Testis (tissue), 3 donors: ENCODE measurements around the gene ALK. TPM values are rescaled to one million over a fixed set of nuclear protein-coding genes. Genes with fewer than 3 reads are reported as not detected.
"Not testable (repeated sequence)": the region's sequence is repeated elsewhere in the genome, so short reads cannot be mapped to it uniquely, and the experiment has no call there.

Experiments
- DNase-seq: peaks from one replicate; pipeline ENCODE4 v3.0.0-alpha.2; 2019
- H3K27ac ChIP-seq, 2 donors: fragments of 200-600 bp; sonication (generic); one replicate each; pipeline ENCODE4 v1.5.1; 2019
- H3K27me3 ChIP-seq: fragments of 200-600 bp; sonication (generic); one replicate; pipeline ENCODE4 v1.5.1; 2019
- H3K36me3 ChIP-seq: fragments of 200-600 bp; sonication (generic); one replicate; pipeline ENCODE4 v1.5.1; 2017; ENCODE audit warnings: low read depth; ENCODE audit errors: missing control alignments
- H3K4me1 ChIP-seq: fragments of 200-600 bp; sonication (generic); one replicate; pipeline ENCODE4 v1.5.1; 2019
- H3K4me3 ChIP-seq, 2 donors: fragments of 200-600 bp; sonication (generic); one replicate each; pipeline ENCODE4 v1.5.1; 2017 to 2019
- H3K9me3 ChIP-seq: fragments of 200-600 bp; sonication (generic); one replicate; pipeline ENCODE4 v1.5.1; 2017
- CTCF ChIP-seq, 3 experiments: fragments of 450-650 bp in 2 of 3; fragments of 200-600 bp in 1 of 3; sonication (generic) in 1 of 3; IDR thresholded peaks; one replicate each; pipeline ENCODE4 v1.5.1; 2016 to 2019; ENCODE audit warnings: antibody characterized with exemption in 3 of 3, mild to moderate bottlenecking in 2 of 3, moderate library complexity in 1 of 3
- POLR2A ChIP-seq: fragments of 450-650 bp; IDR thresholded peaks from one replicate; pipeline ENCODE4 v1.6.1; 2017; ENCODE audit warnings: antibody characterized with exemption, mild to moderate bottlenecking, moderate library complexity
- WGBS, 2 donors: methylation state at CpG; one replicate each; pipeline ENCODE4 v1.1.5; 2018; 5-methylcytosine and 5-hydroxymethylcytosine counted together
- intact Hi-C: fragments of 100-400 bp; cut with DNase I; formaldehyde crosslinking; loops from one replicate; pipeline ENCODE4 v1.15.1; 2023; ENCODE audit warnings: low total_unique reads
- polyA plus RNA-seq: library from polyadenylated mRNA; stranded (reverse); fragments of 350-450 nt; fragmentation: Illumina TruSeq; extraction: RNeasy Lipid Tissue Mini Kit (QIAGEN cat#74804); gene quantifications from one replicate; pipeline ENCODE4 v1.2.3, GENCODE V29; 2014; ENCODE audit warnings: low read depth, low replicate concordance; ENCODE audit not compliant: insufficient read depth
- total RNA-seq, 2 donors: library from RNA; depleted of rRNA; stranded (reverse); fragments of >200 nt; gene quantifications; one replicate each; pipeline ENCODE4 v1.2.3, GENCODE V29; 2016

ALK gene
- total and polyA plus RNA-seq, 3 donors from 2014 or later, result 2.1 to 3.8 (median 3.8) TPM

GRCh38 chr2:29753671-29754444, 167.5 kb downstream of the ALK start:
- H3K4me3 ChIP-seq, result no peak overlapping the region
- TF ChIP-seq CTCF (IDR thresholded peaks at IDR 0.05) (no peak), POLR2A (no peak)
- no peaks in the 10 kb centered on the region for H3K9me3 ChIP-seq
- H3K27me3 ChIP-seq, result no peaks in the 10 kb centered on the region
- no peaks in the 10 kb centered on the region for H3K4me1 ChIP-seq
- 42 to 58% methylated on average over 7 to 8 of the region's 8 CpGs for WGBS, 2 donors
- intact Hi-C loops, result no loop called here
- no peak for DNase-seq
- no peaks in the 10 kb centered on the region for H3K36me3 ChIP-seq
- no peak overlapping the region for H3K27ac ChIP-seq

- H3K27ac ChIP-seq, result no peak overlapping the region
- H3K36me3 ChIP-seq, result no peaks in the 10 kb centered on the region
- no peak for DNase-seq
- H3K27me3 ChIP-seq, result no peaks in the 10 kb centered on the region
- H3K9me3 ChIP-seq, result no peaks in the 10 kb centered on the region
- no peaks in the 10 kb centered on the region for H3K4me1 ChIP-seq
- WGBS, 2 donors, result 91 to 94% methylated on average over 6 of the region's 6 CpGs
- TF ChIP-seq POLR2A (no peak), CTCF (IDR thresholded peaks at IDR 0.05) (no peak)
- no peak overlapping the region for H3K4me3 ChIP-seq
- intact Hi-C loops, result no loop called here
Measured at GRCh38 chr2:29751390-29751789, 170.0 kb downstream of the ALK start.

- H3K36me3 ChIP-seq, intact Hi-C loops, DNase-seq, H3K4me3 ChIP-seq, H3K4me1 ChIP-seq, H3K27me3 ChIP-seq, H3K27ac ChIP-seq, H3K9me3 ChIP-seq: not testable (repeated sequence)
- 87 to 96% methylated on average over 3 of the region's 3 CpGs for WGBS, 2 donors
Measured at GRCh38 chr2:29750463-29750862, 170.9 kb downstream of the ALK start.

- H3K27ac ChIP-seq, result no peak overlapping the region
- DNase-seq, result no peak
- no peaks in the 10 kb centered on the region for H3K9me3 ChIP-seq
- H3K27me3 ChIP-seq, result no peaks in the 10 kb centered on the region
- no peak for TF ChIP-seq POLR2A
- no peak for TF ChIP-seq CTCF (IDR thresholded peaks at IDR 0.05)
- WGBS, 2 donors, result 87 to 90% methylated on average over 5 of the region's 5 CpGs
- H3K4me3 ChIP-seq, result no peak overlapping the region
- H3K36me3 ChIP-seq, result no peaks in the 10 kb centered on the region
- no peaks in the 10 kb centered on the region for H3K4me1 ChIP-seq
- intact Hi-C loops, result no loop called here
Measured at GRCh38 chr2:29749843-29750242, 171.5 kb downstream of the ALK start.

GRCh38 chr2:29749041-29749440, 172.3 kb downstream of the ALK start:
- no peak for DNase-seq
- H3K27ac ChIP-seq, result no peak overlapping the region
- no peaks in the 10 kb centered on the region for H3K36me3 ChIP-seq
- no peaks in the 10 kb centered on the region for H3K9me3 ChIP-seq
- no peaks in the 10 kb centered on the region for H3K4me1 ChIP-seq
- H3K27me3 ChIP-seq, result no peaks in the 10 kb centered on the region
- 95 to 100% methylated on average over 1 of the region's 1 CpG for WGBS, 2 donors
- no peak overlapping the region for H3K4me3 ChIP-seq
- intact Hi-C loops, result no loop called here
- TF ChIP-seq POLR2A (no peak), CTCF (IDR thresholded peaks at IDR 0.05) (no peak)
